ENCODE results near the gene MSRB1.
"Not testable (repeated sequence)": the region's sequence is repeated elsewhere in the genome, so short reads cannot be mapped to it uniquely, and the experiment has no call there.

MSRB1 gene

DNA sequence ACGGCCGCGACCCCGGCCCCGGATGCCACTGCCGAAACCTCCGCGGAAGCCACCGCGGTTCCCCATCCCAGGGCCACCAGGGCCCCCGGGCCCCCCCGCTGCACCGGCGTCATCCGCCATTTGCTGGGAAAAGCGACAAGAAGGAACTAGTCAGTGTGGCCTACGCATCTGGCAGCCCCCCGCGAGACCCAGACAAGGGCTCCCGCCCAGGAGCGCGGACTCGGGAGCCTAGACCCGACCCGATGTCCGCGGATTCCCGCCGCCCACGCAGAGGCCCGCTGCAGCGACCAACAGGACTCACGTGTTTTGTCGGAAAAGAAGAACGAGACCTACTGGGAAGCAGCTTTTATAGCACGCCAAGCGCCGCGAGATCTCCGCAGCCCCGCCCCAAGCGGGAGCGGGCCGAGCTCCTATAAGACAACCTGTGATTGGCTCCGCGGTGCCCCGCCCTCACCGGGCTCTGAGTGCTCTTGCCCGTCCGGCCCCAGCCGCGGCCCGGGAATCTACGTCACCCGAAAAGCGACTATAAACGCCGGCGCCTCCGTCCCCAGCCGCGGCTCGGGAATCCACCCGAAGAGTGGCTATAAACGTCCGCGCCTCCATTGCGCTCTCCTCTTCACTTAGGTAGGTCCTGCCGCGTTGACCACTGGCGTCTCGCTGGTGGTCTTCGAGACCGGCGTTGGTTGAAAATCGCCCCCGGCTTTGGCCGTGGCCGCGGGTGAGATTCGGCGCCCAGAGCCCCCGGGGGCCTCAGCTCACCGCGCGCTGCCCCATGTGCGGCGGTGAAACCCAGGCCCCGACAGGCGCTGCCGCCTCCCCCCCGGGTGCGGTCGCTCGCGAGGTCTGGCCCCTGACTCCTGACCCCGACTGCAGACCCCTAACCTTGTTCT, 21.8 kb upstream of the MSRB1 start, which contains the start of gene RPS2:
RPS2 (minus strand) TSS at position 321 of the 890 bp plus-strand sequence; CDS start at position 120, 201 bp downstream.
- Histone ChIP-seq H3K27ac (peak within 1 kb of the TSS; percentile 84 to 100 (median 97)), H3K4me3 (peak within 1 kb of the TSS; percentile 67 to 100 (median 91))

GRCh38 chr16:1963806-1964505, 21.0 kb upstream of the MSRB1 start:
- Histone ChIP-seq H3K4me3 (peak overlapping the region; percentile 67 to 100 (median 91)), H3K27ac (peak overlapping the region; percentile 65 to 100 (median 97))

- Histone ChIP-seq H3K27ac (peak overlapping the region in 2 of 21 experiments; percentile 36 to 95), H3K4me3 (peak overlapping the region in 4 of 7 experiments; percentile 67 to 94 (median 80))
Observed at GRCh38 chr16:1962161-1963153, 19.5 kb upstream of the MSRB1 start.

DNA sequence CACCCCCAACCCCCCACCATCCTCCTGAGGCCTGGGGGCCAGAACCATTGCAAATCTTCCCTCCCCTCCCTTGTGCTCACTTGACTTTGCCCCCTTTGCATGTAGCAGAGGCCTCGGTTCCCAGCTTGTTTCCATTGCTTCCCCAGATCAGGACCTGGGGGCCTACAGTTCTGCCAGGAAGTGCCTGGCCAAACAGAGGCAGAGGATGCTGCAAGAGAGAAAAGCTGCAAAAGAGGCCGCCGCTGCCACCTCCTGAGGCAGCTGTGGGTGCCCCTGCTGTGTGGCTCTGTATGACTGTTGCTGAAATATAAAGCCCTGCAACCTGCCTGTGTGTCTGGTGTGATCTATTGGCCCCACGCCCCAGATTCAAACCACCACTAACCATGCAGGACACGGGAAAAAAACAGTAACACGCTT, 18.7 kb upstream of the MSRB1 start:
- Histone ChIP-seq H3K4me3 (no peak overlapping the region), H3K27ac (peak overlapping the region in 5 of 21 experiments; percentile 5 to 95 (median 87))

- peak overlapping the region in 12 of 21 experiments; percentile 14 to 96 (median 90) for H3K27ac ChIP-seq
Observed at GRCh38 chr16:1960665-1961630, 17.9 kb upstream of the MSRB1 start.

DNA sequence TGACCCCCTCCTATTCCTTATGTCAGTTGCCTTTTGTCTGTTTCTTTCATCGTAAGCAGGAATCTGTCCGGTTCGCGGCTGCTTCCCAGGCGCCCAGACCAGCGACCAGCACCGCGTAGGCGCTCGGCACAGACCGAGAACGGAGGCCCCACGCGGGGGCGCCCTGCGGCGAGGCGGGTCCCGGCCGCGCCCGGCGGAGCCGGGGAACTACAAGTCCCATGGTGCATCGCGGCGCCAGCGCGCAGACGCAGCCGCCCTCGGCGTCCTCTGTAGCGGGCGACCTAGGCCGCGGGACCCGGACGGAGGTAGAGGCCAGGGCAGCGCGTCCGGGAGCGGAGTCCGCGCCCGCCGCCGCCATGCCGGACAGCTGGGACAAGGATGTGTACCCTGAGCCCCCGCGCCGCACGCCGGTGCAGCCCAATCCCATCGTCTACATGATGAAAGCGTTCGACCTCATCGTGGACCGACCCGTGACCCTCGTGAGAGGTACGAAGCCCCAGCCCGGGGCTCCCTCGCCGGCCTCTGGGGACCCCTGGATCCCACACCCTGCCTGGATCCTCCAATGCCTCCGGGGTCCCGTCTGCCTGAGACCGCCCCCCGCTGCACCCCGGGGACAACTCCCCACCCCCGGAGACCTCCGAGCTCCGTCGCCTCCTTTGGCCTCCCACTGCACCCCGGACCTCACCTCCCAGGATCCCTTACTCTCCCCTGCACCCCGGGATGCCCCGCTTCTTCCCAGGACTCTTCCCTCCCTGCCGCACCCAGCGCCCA, 16.5 kb upstream of the MSRB1 start, which contains the start of gene NDUFB10:
NDUFB10 (plus strand) TSS at position 270 of the 771 bp plus-strand sequence; CDS start at position 357, 87 bp downstream.
- Histone ChIP-seq H3K4me3 (peak within 1 kb of the TSS; percentile 50 to 91 (median 69)), H3K27ac (peak within 1 kb of the TSS; percentile 44 to 96 (median 89))

More at GRCh38 chr16:1960665-1961630, 17.9 kb upstream of the MSRB1 start:
- peak overlapping the region in 5 of 7 experiments; percentile 50 to 91 (median 69) for H3K4me3 ChIP-seq

GRCh38 chr16:1958715-1959268, 15.8 kb upstream of the MSRB1 start:
- Histone ChIP-seq H3K27ac (peak overlapping the region in 16 of 21 experiments; percentile 81 to 96 (median 92)), H3K4me3 (peak overlapping the region; percentile 50 to 91 (median 69))

- not testable (repeated sequence) for H3K4me3 ChIP-seq, H3K27ac ChIP-seq
Observed at GRCh38 chr16:1958143-1958491, 15.1 kb upstream of the MSRB1 start.

DNA sequence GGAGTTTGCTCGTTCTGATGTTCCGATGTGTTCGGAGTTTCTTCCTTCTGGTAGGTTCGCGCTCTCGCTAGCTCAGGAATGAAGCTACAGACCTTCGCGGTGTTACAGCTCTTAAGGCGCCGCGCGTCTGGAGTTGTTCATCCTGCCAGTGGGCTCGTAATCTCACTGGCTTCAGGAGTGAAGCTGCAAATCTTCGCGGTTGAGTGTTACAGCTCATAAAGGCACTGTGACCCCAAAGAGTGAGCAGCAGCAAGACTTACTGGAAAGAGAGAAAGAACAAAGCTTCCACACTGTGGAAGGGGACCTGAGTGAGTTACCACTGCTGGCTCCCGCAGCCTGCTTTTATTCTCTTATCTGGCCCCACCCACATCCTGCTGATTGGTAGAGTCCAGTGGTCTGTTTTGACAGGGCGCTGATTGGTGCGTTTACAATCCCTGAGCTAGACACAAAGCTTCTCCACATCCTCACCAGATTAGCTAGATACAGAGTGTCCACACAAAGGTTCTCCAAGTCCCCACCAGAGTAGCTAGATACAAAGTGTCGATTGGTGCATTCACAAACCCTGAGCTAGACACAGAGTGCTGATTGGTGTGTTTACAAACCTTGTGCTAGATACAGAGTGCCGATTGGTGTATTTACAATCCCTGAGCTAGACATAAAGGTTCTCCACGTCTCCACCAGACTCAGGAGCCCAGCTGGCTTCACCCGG, 14.6 kb upstream of the MSRB1 start:
- not testable (repeated sequence) for H3K4me3 ChIP-seq, H3K27ac ChIP-seq

DNA sequence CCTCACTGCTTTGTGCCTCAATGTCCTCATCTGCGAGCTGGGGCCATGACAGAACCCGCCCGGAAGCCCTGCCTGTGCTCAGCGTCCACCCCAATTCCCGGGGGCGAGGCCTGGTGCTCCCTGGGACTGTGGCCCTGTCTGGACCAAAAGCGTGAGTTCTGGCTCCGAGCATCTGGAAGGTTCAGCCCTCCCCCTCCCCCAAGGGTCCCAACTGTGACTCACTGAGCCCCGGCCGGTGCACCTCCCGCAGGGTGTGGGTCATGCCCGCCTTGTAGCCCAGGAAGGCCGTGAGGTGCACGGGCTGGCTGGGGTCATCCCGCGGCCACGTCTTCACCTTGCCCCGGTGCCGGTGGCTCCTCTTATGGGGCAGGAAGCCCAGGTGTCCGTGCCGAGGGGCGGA, 10.7 kb upstream of the MSRB1 start:
- no peak overlapping the region for H3K27ac ChIP-seq
- no peak overlapping the region for H3K4me3 ChIP-seq

DNA sequence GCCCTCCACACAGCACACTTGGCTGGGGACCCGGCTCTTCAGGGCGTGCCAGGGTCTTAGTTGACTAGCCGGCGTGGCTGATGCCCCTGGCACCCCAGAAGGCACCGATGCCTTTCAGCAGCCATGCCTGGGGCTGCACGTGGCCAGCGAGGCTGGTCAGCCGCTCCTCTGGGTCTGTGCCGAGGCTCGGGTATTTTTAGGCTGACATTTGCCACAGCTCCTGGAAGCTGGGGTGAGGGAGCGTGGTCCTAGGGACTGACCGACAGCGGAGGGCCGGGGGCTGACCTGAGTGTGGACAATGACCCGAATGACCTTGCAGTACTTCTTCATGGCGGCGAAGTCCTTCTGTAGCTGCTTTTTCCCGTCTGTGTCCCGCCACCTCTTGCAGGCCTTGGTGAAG, 7.6 kb upstream of the MSRB1 start:
- peak overlapping the region in 5 of 21 experiments; percentile 17 to 40 (median 22) for H3K27ac ChIP-seq

GRCh38 chr16:1950047-1950446, 7.0 kb upstream of the MSRB1 start:
- H3K4me3 ChIP-seq: no peak overlapping the region
- peak overlapping the region in 4 of 21 experiments; percentile 17 to 40 (median 30) for H3K27ac ChIP-seq

More for the DNA sequence above, 7.6 kb upstream of the MSRB1 start:
- no peak overlapping the region for H3K4me3 ChIP-seq

DNA sequence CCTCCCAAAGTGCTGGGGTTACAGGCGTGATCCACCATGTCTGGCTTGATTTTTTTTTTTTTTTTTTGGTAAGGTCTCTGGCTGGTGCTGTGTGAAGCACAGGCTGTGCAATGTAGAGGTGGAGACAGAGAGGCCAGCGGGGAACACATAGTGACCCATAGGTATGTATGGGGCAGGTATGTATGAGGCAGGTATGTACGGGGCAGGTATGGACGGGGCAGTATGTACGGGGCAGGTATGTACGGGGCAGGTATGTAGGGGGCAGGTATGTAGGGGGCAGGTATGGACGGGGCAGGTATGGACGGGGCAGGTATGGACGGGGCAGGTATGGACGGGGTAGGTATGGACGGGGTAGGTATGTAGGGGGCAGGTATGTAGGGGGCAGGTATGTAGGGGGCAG, 6.5 kb upstream of the MSRB1 start:
- no peak overlapping the region for H3K4me3 ChIP-seq
- no peak overlapping the region for H3K27ac ChIP-seq

- Histone ChIP-seq H3K27ac (no peak overlapping the region), H3K4me3 (no peak overlapping the region)
Observed at GRCh38 chr16:1947369-1947670, 4.3 kb upstream of the MSRB1 start.

- Histone ChIP-seq H3K27ac (no peak overlapping the region), H3K4me3 (no peak overlapping the region)
Observed at GRCh38 chr16:1946495-1947368, 3.7 kb upstream of the MSRB1 start.
